ACC112 (cell line): ENCODE measurements around the gene HS1BP3.

Experiments used
- H2AFZ ChIP-seq: fragments of 200-600 bp; sonication (generic); one replicate; pipeline ENCODE4 v1.6.0; 2017; ENCODE audit warnings: antibody characterized with exemption, low read length; ENCODE audit not compliant: unreplicated experiment
- H3K27ac ChIP-seq: fragments of 200-600 bp; sonication (generic); 2 replicates; pipeline ENCODE4 v1.5.1; 2014; ENCODE audit warnings: low read depth, mild to moderate bottlenecking, antibody characterized with exemption, low read length, moderate library complexity
- H3K27me3 ChIP-seq: fragments of 200-600 bp; sonication (generic); 2 replicates; pipeline ENCODE4 v1.6.1; 2014; ENCODE audit warnings: mild to moderate bottlenecking, antibody characterized with exemption, low read length, moderate library complexity, mixed read lengths; ENCODE audit not compliant: insufficient read depth
- H3K36me3 ChIP-seq: fragments of 200-600 bp; sonication (generic); 2 replicates; pipeline ENCODE4 v1.6.1; 2016; ENCODE audit warnings: mild to moderate bottlenecking, antibody characterized with exemption, low read length, moderate library complexity, mixed read lengths; ENCODE audit not compliant: insufficient read depth
- H3K4me1 ChIP-seq: fragments of 200-600 bp; sonication (generic); one replicate; pipeline ENCODE4 v1.6.1; 2016; ENCODE audit warnings: low read length, mixed read lengths; ENCODE audit not compliant: insufficient read depth, unreplicated experiment, control insufficient read depth
- H3K4me3 ChIP-seq: fragments of 200-600 bp; sonication (generic); 2 replicates; pipeline ENCODE4 v1.5.1; 2014; ENCODE audit warnings: mild to moderate bottlenecking, low read depth, low read length
- H3K79me2 ChIP-seq: fragments of 200-600 bp; sonication (generic); one replicate; pipeline ENCODE4 v1.6.0; 2016; ENCODE audit warnings: low read length; ENCODE audit not compliant: control insufficient read depth, unreplicated experiment, insufficient read depth

The HS1BP3 gene

DNA sequence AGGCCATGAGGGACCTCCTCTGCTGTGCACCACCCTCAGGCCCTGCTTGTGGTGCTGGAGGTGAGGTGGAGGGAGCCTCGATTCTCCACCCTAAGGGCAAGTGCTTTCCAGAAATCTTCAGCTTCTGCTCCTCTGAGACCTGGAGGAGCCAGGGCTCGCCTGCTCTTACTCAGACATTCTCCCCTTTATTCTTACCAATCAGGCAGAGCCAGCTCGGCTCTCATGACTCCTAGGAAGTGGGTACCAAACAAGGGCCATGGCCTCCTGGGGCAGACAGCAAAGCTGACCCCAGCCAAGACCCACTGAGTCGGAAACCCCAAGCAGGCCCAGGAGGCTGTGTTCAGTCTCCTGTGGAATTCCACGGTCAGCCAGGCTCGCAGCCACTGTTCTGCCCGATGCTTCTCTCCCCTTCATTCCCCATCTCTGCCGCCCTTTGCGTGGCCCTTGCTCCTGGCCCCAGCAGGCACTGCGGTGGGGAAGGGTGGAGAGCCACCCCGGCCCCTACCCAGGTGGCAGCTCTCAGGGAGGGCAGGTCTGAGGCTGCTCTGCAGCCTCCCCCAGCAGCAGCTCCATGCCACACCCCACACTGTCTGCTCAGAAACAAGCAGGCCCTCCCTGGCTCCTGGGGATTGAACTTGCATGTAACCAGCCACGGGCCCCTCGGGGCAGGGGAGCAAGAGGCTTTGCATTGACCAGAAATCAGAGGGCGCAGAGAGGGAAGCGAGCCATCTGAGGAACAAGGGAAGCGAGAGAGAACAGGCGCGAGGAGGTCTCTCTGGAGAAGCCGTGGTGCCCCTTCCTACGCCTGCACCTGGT lies 24.0 kb downstream of the HS1BP3 start:
- Histone ChIP-seq H3K4me1 (no peaks in the 10 kb centered on the region), H3K27ac (no peak overlapping the region), H3K79me2 (no peaks in the 10 kb centered on the region), H3K36me3 (no peaks in the 10 kb centered on the region), H2AFZ (no peak overlapping the region), H3K4me3 (no peak overlapping the region), H3K27me3 (no peaks in the 10 kb centered on the region)

DNA sequence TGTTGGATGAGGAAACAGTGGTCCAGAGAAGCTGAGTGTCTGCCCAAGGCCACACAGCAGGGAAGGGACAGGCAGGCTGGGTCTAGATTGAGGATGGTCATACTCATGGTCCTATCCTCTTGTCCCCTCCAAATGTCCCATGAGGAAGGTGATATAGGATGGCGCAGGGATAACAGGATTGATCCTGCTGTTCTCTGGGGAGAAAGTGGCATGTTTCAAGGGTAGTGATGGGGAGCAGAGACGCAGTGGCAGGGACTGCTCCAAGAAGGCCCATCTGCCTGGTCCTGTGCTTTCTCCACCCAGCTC lies 24.6 kb downstream of the HS1BP3 start:
- Histone ChIP-seq H3K27me3 (no peaks in the 10 kb centered on the region), H3K27ac (no peak overlapping the region), H3K4me3 (no peak overlapping the region), H3K4me1 (no peaks in the 10 kb centered on the region), H3K36me3 (no peaks in the 10 kb centered on the region), H2AFZ (no peak overlapping the region), H3K79me2 (no peaks in the 10 kb centered on the region)

DNA sequence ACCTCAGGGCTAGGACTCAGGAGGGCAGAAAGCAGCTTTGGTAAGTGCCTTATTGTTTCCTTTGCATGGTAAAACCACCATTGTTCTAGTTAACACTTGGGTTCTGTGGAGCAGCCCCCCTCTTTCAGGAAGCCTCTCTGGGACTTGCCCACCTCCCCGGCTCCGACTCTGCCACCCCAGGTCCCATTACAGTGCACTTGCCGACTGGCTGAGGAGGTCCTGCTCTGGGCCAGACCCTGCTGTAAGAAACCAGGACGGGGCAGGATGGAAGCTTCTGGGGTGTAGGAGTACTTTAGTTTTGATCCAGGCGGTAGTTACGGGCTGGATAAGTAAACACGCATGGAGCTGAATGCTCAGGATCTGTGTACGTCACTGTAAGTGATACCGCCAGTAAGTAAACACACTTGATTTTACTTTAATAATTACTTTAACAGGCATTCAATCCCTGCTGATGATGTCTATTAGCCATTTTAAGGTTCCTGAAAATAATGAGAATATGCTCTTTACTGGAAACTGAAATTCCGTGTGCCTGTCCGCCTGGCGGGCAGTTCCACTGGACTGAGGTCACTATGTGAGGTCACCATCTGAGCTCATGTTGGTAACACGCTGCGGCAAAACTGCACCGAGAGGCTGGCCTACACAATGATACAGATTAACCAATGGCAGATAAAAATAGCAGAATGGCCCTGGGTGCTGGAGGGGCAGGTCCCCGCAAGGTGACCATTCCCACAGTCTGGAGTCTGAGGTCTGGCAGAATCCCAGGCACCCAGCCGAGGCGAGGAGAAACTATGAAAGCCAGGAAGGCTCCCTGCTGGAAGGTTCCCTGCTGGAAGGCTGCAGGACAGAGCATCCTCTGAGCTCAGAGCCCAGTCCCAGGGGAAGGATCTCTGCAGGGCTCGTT lies 25.2 kb downstream of the HS1BP3 start:
- no peaks in the 10 kb centered on the region for H3K4me1 ChIP-seq
- no peaks in the 10 kb centered on the region for H3K79me2 ChIP-seq
- H3K4me3 ChIP-seq, result no peak overlapping the region
- H3K27ac ChIP-seq, result no peak overlapping the region
- no peaks in the 10 kb centered on the region for H3K36me3 ChIP-seq
- no peaks in the 10 kb centered on the region for H3K27me3 ChIP-seq
- no peak overlapping the region for H2AFZ ChIP-seq

DNA sequence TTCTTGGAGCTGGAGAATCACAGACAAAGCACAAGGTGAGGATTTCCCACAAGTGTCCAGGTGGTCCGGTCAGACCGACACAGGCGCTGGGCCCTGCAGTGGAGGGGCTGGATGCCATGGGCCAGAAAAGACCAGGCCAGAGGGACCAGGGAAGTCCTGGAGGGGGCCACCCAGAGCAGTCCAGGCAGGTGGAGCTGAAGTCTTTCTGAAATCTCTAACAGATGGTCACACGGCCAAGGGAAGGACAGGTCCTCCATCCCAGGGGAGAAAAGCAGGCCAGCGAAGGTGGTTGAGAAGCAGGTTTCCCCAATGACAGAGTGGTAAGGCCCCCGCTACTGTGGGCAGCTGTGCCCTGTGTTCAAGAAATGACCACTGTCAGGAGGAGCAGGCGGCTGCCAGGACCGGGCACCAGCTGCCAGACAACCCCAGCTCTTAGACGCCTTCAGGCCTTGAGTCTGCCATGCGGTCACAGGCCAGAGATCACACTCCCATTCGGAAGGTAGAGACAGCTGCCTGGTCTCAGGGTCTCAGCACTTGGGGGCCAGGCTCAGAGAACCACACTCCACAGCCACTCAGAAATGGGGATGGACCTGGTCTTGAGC lies 25.9 kb downstream of the HS1BP3 start:
- H3K36me3 ChIP-seq, result no peaks in the 10 kb centered on the region
- no peak overlapping the region for H3K27ac ChIP-seq
- H3K4me3 ChIP-seq, result no peak overlapping the region
- no peak overlapping the region for H2AFZ ChIP-seq
- no peaks in the 10 kb centered on the region for H3K79me2 ChIP-seq
- H3K4me1 ChIP-seq, result no peaks in the 10 kb centered on the region
- H3K27me3 ChIP-seq, result no peaks in the 10 kb centered on the region

DNA sequence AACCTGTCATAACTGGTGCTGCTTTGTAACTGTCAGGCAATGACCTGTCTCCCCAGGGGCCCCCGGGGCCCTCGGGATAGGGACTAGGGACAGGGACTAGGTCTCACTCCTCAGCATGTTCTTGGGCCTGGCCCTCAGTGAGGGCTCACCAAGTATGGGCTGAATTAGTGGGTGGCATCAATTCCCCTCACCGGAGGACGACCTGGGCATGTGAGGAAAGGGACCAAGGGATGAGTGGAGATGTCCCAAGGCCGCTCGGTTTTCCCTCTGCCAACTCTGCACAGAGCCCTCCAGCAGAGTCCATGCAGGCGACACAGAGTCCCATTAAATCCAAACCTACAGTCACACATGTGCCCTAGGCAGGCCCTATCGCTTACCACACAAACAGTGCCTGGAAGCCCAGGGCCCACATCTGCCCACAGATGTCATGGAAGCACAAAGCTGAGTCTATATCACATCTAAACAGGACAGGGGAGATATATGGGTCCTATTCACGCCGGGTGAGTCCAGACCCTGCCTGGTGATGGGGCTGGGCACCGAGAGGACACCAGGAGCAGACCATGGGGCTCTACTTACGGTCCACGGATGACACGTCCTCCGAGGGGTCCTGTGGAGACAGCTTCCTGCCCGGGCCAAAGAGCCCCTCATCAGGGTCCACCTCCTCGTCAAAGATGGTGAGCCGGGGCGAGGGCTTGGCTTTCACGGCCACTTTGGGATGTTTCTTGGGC lies 26.6 kb downstream of the HS1BP3 start:
- Histone ChIP-seq H2AFZ (no peak overlapping the region), H3K36me3 (no peaks in the 10 kb centered on the region), H3K4me3 (no peak overlapping the region), H3K4me1 (peaks cover 6% of the 10 kb centered on the region), H3K27ac (no peak overlapping the region), H3K27me3 (no peaks in the 10 kb centered on the region), H3K79me2 (no peaks in the 10 kb centered on the region)

DNA sequence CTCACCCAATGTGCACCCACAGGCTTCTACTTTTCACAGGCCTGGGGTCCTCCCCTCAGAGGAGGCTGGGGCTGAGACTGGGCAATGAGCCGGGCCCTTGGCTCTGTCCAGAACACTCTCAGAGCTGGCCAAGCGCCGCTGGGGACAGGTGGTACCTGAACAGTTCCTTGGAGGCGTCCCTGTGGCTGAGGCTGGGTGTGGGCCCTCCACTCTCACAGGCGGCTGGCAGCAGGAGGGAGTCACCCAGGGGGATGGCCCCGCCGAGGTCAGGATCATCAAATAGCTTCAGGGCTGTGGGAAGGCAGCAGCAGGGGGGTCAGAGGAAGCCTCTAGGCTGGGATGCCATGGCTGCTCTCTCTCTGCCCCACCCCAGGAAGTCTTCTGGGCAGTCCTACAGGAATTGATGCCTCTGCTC lies 27.1 kb downstream of the HS1BP3 start:
- no peaks in the 10 kb centered on the region for H3K79me2 ChIP-seq
- no peak overlapping the region for H2AFZ ChIP-seq
- no peak overlapping the region for H3K4me3 ChIP-seq
- no peak overlapping the region for H3K27ac ChIP-seq
- no peaks in the 10 kb centered on the region for H3K36me3 ChIP-seq
- no peaks in the 10 kb centered on the region for H3K27me3 ChIP-seq
- peaks cover 12% of the 10 kb centered on the region for H3K4me1 ChIP-seq

DNA sequence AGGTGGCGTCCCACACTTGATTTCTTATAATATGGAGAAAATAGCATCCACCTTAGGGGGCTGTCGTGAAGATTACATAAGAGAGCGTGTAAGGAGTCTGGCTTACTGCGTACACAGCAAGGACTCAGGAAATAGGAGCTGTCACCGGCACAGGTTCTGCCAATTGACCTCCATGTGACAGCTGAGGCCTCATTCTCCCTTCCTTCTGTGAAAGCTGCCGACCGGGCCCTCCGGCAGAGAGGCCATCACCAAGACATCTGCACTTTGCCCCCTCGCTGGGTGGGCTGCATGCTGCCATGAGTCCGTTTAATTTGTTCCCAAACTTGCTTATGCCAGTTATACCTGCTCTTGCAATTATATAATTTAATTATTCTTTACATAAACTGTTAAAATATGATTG lies 27.7 kb downstream of the HS1BP3 start:
- Histone ChIP-seq H2AFZ (no peak overlapping the region), H3K27ac (no peak overlapping the region), H3K4me1 (peaks cover 17% of the 10 kb centered on the region), H3K4me3 (no peak overlapping the region), H3K27me3 (no peaks in the 10 kb centered on the region), H3K79me2 (no peaks in the 10 kb centered on the region), H3K36me3 (no peaks in the 10 kb centered on the region)

DNA sequence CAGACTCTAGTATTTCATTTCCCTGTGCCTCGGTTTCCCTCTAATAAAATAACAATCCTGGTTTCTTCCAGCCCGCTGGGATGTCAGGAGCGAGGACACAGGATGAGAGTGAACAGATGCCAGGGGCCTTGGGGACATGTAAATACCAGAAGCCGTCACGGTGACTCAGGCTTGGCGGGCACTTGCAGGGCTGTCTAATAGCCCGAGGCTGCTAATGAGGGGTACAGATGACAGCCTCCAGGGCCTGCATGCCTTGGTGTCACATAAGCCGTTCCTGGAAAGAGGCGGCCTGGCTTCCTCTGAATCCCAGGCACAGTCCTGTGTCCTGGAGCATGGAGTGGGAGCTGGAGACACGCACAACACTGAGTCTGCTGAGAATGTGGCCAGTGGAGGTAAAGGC lies 28.2 kb downstream of the HS1BP3 start:
- Histone ChIP-seq H3K79me2 (no peaks in the 10 kb centered on the region), H3K27ac (no peak overlapping the region), H3K4me1 (peaks cover 20% of the 10 kb centered on the region), H2AFZ (no peak overlapping the region), H3K36me3 (no peaks in the 10 kb centered on the region), H3K27me3 (no peaks in the 10 kb centered on the region), H3K4me3 (no peak overlapping the region)

DNA sequence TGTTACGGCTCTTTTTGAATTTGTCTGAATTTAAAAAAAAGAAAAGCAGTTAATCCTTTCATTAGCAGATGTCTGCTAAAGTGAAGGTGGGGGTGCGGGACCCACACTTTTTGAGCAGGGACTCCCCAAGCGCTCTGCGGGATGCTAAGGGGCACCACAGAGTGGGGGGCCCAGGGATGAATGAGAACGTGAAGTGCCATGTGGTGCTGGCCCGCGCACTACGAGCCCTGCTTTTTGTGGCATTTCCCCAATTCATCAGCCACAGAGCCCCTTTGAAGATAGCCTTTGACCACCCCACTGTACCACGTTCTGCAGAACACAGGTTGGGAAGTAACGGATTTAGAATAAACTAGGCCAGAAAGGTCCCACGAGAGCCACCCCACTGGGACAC lies 28.6 kb downstream of the HS1BP3 start:
- no peak overlapping the region for H3K27ac ChIP-seq

More for the DNA sequence above, 28.6 kb downstream of the HS1BP3 start:
- Histone ChIP-seq H3K27me3 (no peaks in the 10 kb centered on the region), H3K79me2 (no peaks in the 10 kb centered on the region), H3K36me3 (no peaks in the 10 kb centered on the region), H2AFZ (no peak overlapping the region), H3K4me3 (no peak overlapping the region), H3K4me1 (peaks cover 25% of the 10 kb centered on the region)
